Fibroblast of lung (primary cell): ENCODE results near the gene PRRC2B. TPM values are rescaled to one million over a fixed set of nuclear protein-coding genes. Genes with fewer than 3 reads are reported as not detected.

Source experiments
- DNase-seq, 2 donors: peaks; one replicate each; pipeline versions ENCODE4 v3.0.0 to v3.0.0-alpha.2; 2010; ENCODE audit warnings: low read depth in 2 of 2
- H2AFZ ChIP-seq: 2 replicates; pipeline ENCODE4 v1.5.1; 2012; ENCODE audit warnings: low read length, control low read depth, inconsistent platforms
- H3K27ac ChIP-seq: 2 replicates; pipeline ENCODE4 v1.5.1; 2011; ENCODE audit warnings: low read length, control low read depth; ENCODE audit not compliant: insufficient read depth
- H3K27me3 ChIP-seq: 2 replicates; pipeline ENCODE4 v1.5.1; 2011; ENCODE audit warnings: mild to moderate bottlenecking, low read length; ENCODE audit not compliant: control insufficient read depth, insufficient read depth
- H3K36me3 ChIP-seq: 2 replicates; pipeline ENCODE4 v1.5.1; 2011; ENCODE audit warnings: low read length; ENCODE audit not compliant: control insufficient read depth, insufficient read depth
- H3K4me1 ChIP-seq: 2 replicates; pipeline ENCODE4 v1.5.1; 2011; ENCODE audit warnings: low read length; ENCODE audit not compliant: control insufficient read depth, insufficient read depth; ENCODE audit errors: extremely low read depth
- H3K4me2 ChIP-seq: 2 replicates; pipeline ENCODE4 v1.5.1; 2011; ENCODE audit warnings: low read length, control low read depth; ENCODE audit not compliant: insufficient read depth; ENCODE audit errors: extremely low read depth
- H3K4me3 ChIP-seq, 4 experiments: fragments of 200-600 bp in 1 of 4; sonication (generic) in 1 of 4; replicated peaks in 1 of 4; 2 replicates each; pipeline ENCODE4 v1.5.1; 2011 to 2016; ENCODE audit warnings: low read length in 4 of 4, low read depth in 3 of 4, mild to moderate bottlenecking in 3 of 4, control low read depth in 2 of 4, inconsistent platforms in 1 of 4, mixed read lengths in 1 of 4; ENCODE audit not compliant: insufficient read depth in 1 of 4; ENCODE audit errors: control extremely low read depth in 1 of 4
- H3K79me2 ChIP-seq: 2 replicates; pipeline ENCODE4 v1.5.1; 2012; ENCODE audit warnings: mild to moderate bottlenecking, low read length, inconsistent platforms; ENCODE audit not compliant: control insufficient read depth, insufficient read depth
- H3K9ac ChIP-seq: 2 replicates; pipeline ENCODE4 v1.5.1; 2011; ENCODE audit warnings: mild to moderate bottlenecking, low read length, control low read depth; ENCODE audit not compliant: insufficient read depth
- H3K9me3 ChIP-seq: 2 replicates; pipeline ENCODE4 v1.5.1; 2012; ENCODE audit warnings: low read depth, low read length; ENCODE audit not compliant: control insufficient read depth, insufficient read depth
- H4K20me1 ChIP-seq: 2 replicates; pipeline ENCODE4 v1.5.1; 2011; ENCODE audit warnings: low read length; ENCODE audit not compliant: control insufficient read depth, insufficient read depth; ENCODE audit errors: extremely low read depth
- EZH2 ChIP-seq: IDR thresholded peaks from 2 replicates; pipeline ENCODE4 v1.5.1; 2012; ENCODE audit warnings: low read length, control low read depth, mild to moderate bottlenecking; ENCODE audit errors: missing control alignments
- polyA plus RNA-seq, 2 donors: library from polyadenylated mRNA; depleted of rRNA in 1 of 2; stranded (reverse) in 1 of 2; unstranded in 1 of 2; fragments of >200 nt; gene quantifications; 2 replicates each; pipeline ENCODE4 v1.2.1, GENCODE V29; 2011 to 2012; ENCODE audit warnings: missing spikeins in 1 of 2
- total RNA-seq: library from RNA; depleted of rRNA; stranded (reverse); fragments of >200 nt; gene quantifications from 2 replicates; pipeline ENCODE4 v1.2.1, GENCODE V29; 2014
- TF ChIP-seq, protein P1 (sequence below), 2 donors: IDR thresholded peaks in 1 of 2; conservative IDR thresholded peaks in 1 of 2; 1 replicate in 1 of 2; 2 replicates in 1 of 2; pipeline ENCODE4 v1.5.1; 2011 to 2012; ENCODE audit warnings: low read length in 2 of 2, control low read depth in 1 of 2, inconsistent platforms in 1 of 2, low read depth in 1 of 2, mild to moderate bottlenecking in 1 of 2

The PRRC2B gene
- total and polyA plus RNA-seq, 2 donors (not counting 1 experiment from before 2014, with no cell fraction given) = 29.9 to 66.4 TPM

DNA sequence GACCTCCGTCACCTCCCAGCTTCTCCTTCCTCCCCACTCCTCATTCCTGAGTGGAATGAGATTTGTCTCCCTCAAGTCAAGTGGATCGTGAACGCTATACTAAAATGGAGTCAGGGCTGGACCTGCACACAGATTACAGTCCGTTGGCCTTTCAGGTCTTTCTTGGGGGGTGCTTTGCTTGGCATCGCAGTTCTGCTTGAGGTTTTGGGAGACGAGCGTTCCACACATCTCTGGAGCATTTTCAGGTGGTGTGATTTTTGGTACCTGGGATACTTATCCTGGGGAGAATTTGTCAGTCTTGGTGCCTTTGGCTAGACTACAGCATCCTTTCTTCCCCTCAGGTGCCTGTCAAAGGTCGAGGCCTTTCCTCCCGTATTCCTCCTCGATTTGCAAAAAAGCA, 85.0 kb downstream of the PRRC2B start:
- Histone ChIP-seq H3K4me1 (no peaks in the 10 kb centered on the region), H3K4me3 (no peak overlapping the region), H3K27ac (no peak overlapping the region), H3K9ac (no peak overlapping the region), H3K27me3 (no peaks in the 10 kb centered on the region), H4K20me1 (no peaks in the 10 kb centered on the region), H3K4me2 (no peak overlapping the region), H2AFZ (no peak overlapping the region), H3K79me2 (peaks cover 6% of the 10 kb centered on the region), H3K9me3 (no peaks in the 10 kb centered on the region), H3K36me3 (peaks cover 55% of the 10 kb centered on the region)
- DNase-seq = no peak
- no peak for TF ChIP-seq EZH2
- TF ChIP-seq, protein P1, sequence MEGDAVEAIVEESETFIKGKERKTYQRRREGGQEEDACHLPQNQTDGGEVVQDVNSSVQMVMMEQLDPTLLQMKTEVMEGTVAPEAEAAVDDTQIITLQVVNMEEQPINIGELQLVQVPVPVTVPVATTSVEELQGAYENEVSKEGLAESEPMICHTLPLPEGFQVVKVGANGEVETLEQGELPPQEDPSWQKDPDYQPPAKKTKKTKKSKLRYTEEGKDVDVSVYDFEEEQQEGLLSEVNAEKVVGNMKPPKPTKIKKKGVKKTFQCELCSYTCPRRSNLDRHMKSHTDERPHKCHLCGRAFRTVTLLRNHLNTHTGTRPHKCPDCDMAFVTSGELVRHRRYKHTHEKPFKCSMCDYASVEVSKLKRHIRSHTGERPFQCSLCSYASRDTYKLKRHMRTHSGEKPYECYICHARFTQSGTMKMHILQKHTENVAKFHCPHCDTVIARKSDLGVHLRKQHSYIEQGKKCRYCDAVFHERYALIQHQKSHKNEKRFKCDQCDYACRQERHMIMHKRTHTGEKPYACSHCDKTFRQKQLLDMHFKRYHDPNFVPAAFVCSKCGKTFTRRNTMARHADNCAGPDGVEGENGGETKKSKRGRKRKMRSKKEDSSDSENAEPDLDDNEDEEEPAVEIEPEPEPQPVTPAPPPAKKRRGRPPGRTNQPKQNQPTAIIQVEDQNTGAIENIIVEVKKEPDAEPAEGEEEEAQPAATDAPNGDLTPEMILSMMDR (conservative IDR thresholded peaks at IDR 0.05 in 1 of 2, IDR thresholded peaks at IDR 0.05 in 1 of 2; ENCODE audit: low read depth in 1 of 2, low read length in 2 of 2) = no peak

DNA sequence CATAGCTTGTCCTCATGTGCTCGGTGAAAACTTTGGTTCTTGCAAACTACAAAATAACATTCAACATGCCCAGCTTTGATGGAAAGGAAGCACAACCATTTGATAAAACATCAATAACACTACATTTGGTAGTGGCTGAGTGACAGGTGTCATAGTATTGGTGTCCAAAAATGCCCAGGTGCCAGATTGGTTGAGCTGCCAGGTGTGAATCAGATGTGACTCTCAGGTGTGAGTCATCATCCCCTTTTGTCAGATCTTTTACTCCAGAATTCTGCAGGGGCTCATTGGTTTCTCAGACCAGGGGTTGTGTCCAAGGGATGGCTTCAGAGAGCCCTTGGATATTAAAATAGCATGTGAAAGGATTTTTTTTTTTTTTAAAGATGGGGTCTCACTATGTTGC, 86.4 kb downstream of the PRRC2B start:
- no peak overlapping the region for H3K9ac ChIP-seq
- H3K79me2 ChIP-seq = peaks cover 6% of the 10 kb centered on the region
- H3K36me3 ChIP-seq = peaks cover 59% of the 10 kb centered on the region
- no peak overlapping the region for H3K27ac ChIP-seq
- H3K4me2 ChIP-seq = no peak overlapping the region
- no peaks in the 10 kb centered on the region for H3K4me1 ChIP-seq
- H4K20me1 ChIP-seq = no peaks in the 10 kb centered on the region
- no peak overlapping the region for H3K4me3 ChIP-seq
- H3K27me3 ChIP-seq = no peaks in the 10 kb centered on the region
- H2AFZ ChIP-seq = no peak overlapping the region
- no peak for DNase-seq
- H3K9me3 ChIP-seq = no peaks in the 10 kb centered on the region
- no peak for TF ChIP-seq EZH2
- TF ChIP-seq, protein P1 (conservative IDR thresholded peaks at IDR 0.05 in 1 of 2, IDR thresholded peaks at IDR 0.05 in 1 of 2; ENCODE audit: low read depth in 1 of 2, low read length in 2 of 2) = no peak

DNA sequence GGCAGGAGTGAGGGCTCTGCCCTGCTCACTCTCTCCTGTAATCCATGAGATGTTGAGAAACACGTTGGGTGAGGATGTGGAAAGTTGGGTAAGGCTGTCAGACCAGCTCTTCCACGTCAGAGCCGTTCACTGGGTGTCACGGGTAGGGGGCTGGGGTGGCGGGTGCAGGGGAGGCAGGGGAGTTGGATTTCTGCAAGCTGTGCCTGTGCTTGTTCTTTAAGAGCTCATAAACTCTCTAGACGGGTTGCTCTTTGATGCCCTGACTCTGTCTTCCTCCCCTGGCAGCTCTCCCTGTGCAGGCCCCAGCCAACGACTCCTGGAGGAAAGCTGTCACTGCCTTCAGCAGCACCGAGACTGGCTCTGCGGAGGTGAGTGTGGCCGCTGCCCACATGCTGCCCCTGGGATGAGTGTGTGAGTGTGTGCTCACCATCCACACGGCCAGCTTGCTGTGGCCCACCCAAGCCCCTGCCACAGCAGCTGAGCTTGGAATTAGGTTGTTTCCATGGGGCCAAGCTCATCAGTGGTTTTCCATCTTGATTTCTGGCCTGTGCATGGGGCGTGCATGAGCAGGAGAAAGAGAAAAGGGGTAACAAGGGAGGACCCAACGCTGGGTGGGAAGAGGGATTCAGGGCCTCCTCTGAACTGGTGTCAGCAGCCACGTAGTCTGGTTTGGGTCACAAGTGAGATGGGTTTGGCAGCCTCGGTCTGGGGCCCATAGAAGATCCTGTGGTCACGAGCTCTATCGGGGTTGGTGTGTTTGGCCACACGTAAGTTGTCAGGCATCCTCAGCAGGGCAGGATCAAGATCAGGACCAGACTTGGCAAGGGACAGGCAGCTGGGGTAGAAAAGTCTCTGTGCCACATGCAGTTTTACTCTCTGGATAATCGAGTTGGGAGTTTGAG, 87.8 kb downstream of the PRRC2B start:
- H2AFZ ChIP-seq = no peak overlapping the region
- DNase-seq = no peak
- peaks cover 57% of the 10 kb centered on the region for H3K36me3 ChIP-seq
- peaks cover 6% of the 10 kb centered on the region for H3K79me2 ChIP-seq
- H3K9ac ChIP-seq = no peak overlapping the region
- TF ChIP-seq EZH2 = no peak
- H3K27me3 ChIP-seq = no peaks in the 10 kb centered on the region
- no peaks in the 10 kb centered on the region for H3K4me1 ChIP-seq
- H3K9me3 ChIP-seq = no peaks in the 10 kb centered on the region
- H3K4me3 ChIP-seq = no peak overlapping the region
- H4K20me1 ChIP-seq = no peaks in the 10 kb centered on the region
- H3K27ac ChIP-seq = no peak overlapping the region
- no peak overlapping the region for H3K4me2 ChIP-seq
